Activated CD4-positive, alpha-beta T cell treated with anti-CD3 and anti-CD28 coated beads, Interleukin-2, amount 50 U/mL, for 48 hours (primary cell): ENCODE results near the gene TNXB.
"Not testable (repeated sequence)": the region's sequence is repeated elsewhere in the genome, so short reads cannot be mapped to it uniquely, and the experiment has no call there.

ENCODE experiments used
- DNase-seq, 2 experiments: peaks; one replicate each; pipeline ENCODE4 v3.0.0-alpha.2; 2020

The TNXB gene

GRCh38 chr6:32055756-32056155 is 53.4 kb downstream of the TNXB start:
- DNase-seq, result not testable (repeated sequence)

GRCh38 chr6:32053314-32053713 is 55.8 kb downstream of the TNXB start:
- DNase-seq, result not testable (repeated sequence)

- not testable (repeated sequence) for DNase-seq
Observed at GRCh38 chr6:32052626-32053025, 56.5 kb downstream of the TNXB start.

- no peak for DNase-seq
Observed at GRCh38 chr6:32050562-32050961, 58.6 kb downstream of the TNXB start.

- DNase-seq, result not testable (repeated sequence)
Observed at GRCh38 chr6:32049736-32050135, 59.4 kb downstream of the TNXB start.

- not testable (repeated sequence) for DNase-seq
Observed at GRCh38 chr6:32049149-32049548, 60.0 kb downstream of the TNXB start.

- DNase-seq, result peak; percentile 78 to 79
Observed at GRCh38 chr6:32047855-32048766, 61.0 kb downstream of the TNXB start.

GRCh38 chr6:32047539-32047854 is 61.6 kb downstream of the TNXB start:
- DNase-seq, result no peak

GRCh38 chr6:32047084-32047478 is 62.1 kb downstream of the TNXB start:
- DNase-seq, result no peak

- no peak for DNase-seq
Observed at GRCh38 chr6:32046450-32047083, 62.6 kb downstream of the TNXB start.

- DNase-seq, result no peak
Observed at GRCh38 chr6:32045811-32046449, 63.2 kb downstream of the TNXB start.

- not testable (repeated sequence) for DNase-seq
Observed at GRCh38 chr6:32044916-32045315, 64.2 kb downstream of the TNXB start.

GRCh38 chr6:32043589-32044380 is 65.4 kb downstream of the TNXB start:
- not testable (repeated sequence) for DNase-seq

GRCh38 chr6:32042276-32042675 is 66.9 kb downstream of the TNXB start:
- not testable (repeated sequence) for DNase-seq

- not testable (repeated sequence) for DNase-seq
Observed at GRCh38 chr6:32041385-32041784, 67.8 kb downstream of the TNXB start.

- not testable (repeated sequence) for DNase-seq
Observed at GRCh38 chr6:32041050-32041321, 68.2 kb downstream of the TNXB start.

GRCh38 chr6:32040299-32041049 is 68.7 kb downstream of the TNXB start:
- DNase-seq, result not testable (repeated sequence)

- not testable (repeated sequence) for DNase-seq
Observed at GRCh38 chr6:32039321-32040274, 69.5 kb downstream of the TNXB start.

- not testable (repeated sequence) for DNase-seq
Observed at GRCh38 chr6:32038878-32039277, 70.3 kb downstream of the TNXB start.

GRCh38 chr6:32037598-32038524 is 71.3 kb downstream of the TNXB start, which contains the start of gene CYP21A2:
CYP21A2 (plus strand) TSS chr6:32038415; CDS start chr6:32038423, 8 bp downstream.
- not testable (repeated sequence) for DNase-seq
